ENCODE results near the gene RAB35.

- TF ChIP-seq RFX5 (IDR thresholded peaks at IDR 0.05; ENCODE audit: low read depth, low read length) (no peak), YY1 (IDR thresholded peaks at IDR 0.05; ENCODE audit: borderline replicate concordance in 1 of 3, control insufficient read depth in 1 of 3, extremely low read depth in 1 of 3, insufficient read depth in 3 of 3, insufficient read length in 1 of 3, insufficient replicate concordance in 2 of 3, low read depth in 1 of 3, low read length in 2 of 3) (no peak), ZNF174 (CRISPR knock-in tag; IDR thresholded peaks at IDR 0.05) (no peak), NRF1 (conservative IDR thresholded peaks at IDR 0.05 in 1 of 2, IDR thresholded peaks at IDR 0.05 in 1 of 2) (no peak), SOX6 (IDR thresholded peaks at IDR 0.05) (no peak), ZNF263 (CRISPR knock-in tag; IDR thresholded peaks at IDR 0.05; ENCODE audit: borderline replicate concordance) (no peak), CTCF (IDR thresholded peaks at IDR 0.05 in 2 of 3, conservative IDR thresholded peaks at IDR 0.05 in 1 of 3; ENCODE audit: insufficient read depth in 2 of 3, low read depth in 1 of 3, low read length in 3 of 3) (no peak), TCF7 (IDR thresholded peaks at IDR 0.05; ENCODE audit: borderline replicate concordance) (no peak), CHD4 (IDR thresholded peaks at IDR 0.05; ENCODE audit: insufficient read depth, insufficient replicate concordance, low read depth, low read length, poor library complexity, severe bottlenecking) (no peak), ZNF121 (CRISPR knock-in tag; conservative IDR thresholded peaks at IDR 0.05) (no peak)
Measured at GRCh38 chr12:120125792-120126634, 9.5 kb upstream of the RAB35 start.
